ENCODE data around the gene VCPKMT.

GRCh38 chr14:50086321-50086711 is 30.1 kb downstream of the VCPKMT start:
- TF ChIP-seq, protein P1, sequence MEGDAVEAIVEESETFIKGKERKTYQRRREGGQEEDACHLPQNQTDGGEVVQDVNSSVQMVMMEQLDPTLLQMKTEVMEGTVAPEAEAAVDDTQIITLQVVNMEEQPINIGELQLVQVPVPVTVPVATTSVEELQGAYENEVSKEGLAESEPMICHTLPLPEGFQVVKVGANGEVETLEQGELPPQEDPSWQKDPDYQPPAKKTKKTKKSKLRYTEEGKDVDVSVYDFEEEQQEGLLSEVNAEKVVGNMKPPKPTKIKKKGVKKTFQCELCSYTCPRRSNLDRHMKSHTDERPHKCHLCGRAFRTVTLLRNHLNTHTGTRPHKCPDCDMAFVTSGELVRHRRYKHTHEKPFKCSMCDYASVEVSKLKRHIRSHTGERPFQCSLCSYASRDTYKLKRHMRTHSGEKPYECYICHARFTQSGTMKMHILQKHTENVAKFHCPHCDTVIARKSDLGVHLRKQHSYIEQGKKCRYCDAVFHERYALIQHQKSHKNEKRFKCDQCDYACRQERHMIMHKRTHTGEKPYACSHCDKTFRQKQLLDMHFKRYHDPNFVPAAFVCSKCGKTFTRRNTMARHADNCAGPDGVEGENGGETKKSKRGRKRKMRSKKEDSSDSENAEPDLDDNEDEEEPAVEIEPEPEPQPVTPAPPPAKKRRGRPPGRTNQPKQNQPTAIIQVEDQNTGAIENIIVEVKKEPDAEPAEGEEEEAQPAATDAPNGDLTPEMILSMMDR (conservative IDR thresholded peaks at IDR 0.05): no peak
- TF ChIP-seq EZH2 (IDR thresholded peaks at IDR 0.05; ENCODE audit: low read depth): no peak

Measured in PC-9 (cell line).